GM21723 (cell line): Measurements from ENCODE around the gene TMPRSS15.
"Not testable (repeated sequence)": the region's sequence is repeated elsewhere in the genome, so short reads cannot be mapped to it uniquely, and the experiment has no call there.

Source experiments
- ATAC-seq: cut with Tn5 transposase; IDR thresholded peaks from one replicate; pipeline ENCODE4 v1.9.1; 2021; ENCODE audit warnings: mild to moderate bottlenecking, moderate library complexity; ENCODE audit not compliant: unreplicated experiment

The TMPRSS15 gene

DNA sequence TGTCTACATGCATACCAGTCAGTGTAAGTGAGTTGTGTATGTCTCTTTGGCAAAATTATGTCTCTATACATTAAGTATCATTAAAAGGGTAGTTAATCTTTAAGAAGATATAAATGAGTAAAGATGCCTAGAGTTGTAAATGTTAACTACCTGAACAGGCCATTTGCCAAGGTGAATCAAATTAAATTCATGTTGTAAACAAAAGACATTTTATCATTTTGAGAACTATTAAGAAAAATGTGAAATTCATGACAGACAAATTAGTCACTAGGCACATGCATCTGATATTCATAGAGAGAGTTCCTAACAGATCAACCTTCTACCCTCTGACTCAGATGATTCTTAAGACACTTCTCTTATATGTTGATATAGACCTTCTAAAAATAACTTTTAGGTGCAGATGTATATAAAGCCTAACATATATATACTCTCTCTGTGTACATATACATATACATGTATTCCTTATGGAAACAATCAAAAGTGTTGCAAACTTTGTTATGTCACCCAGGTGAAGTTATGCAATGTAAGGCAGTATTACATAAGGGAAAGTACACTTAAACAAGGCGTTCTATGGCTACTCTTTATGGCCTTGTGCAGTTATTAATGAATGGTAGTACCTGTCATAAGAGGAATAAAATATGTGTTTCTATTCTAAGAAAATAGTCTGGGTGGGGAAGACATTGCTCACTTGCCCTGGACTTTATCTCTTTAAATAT lies at the start of gene TMPRSS15:
Gene TMPRSS15, minus strand, starts transcription at position 51 of the 716 bp plus-strand sequence. CDS start 163 bp downstream, outside the sequence.
- no peak for ATAC-seq

GRCh38 chr21:18451670-18452069 lies 48.1 kb upstream of the TMPRSS15 start:
- no peak for ATAC-seq

- no peak for ATAC-seq
Measured at GRCh38 chr21:18449605-18450550, 46.3 kb upstream of the TMPRSS15 start.

GRCh38 chr21:18443701-18444100 lies 40.1 kb upstream of the TMPRSS15 start:
- no peak for ATAC-seq

- no peak for ATAC-seq
Measured at GRCh38 chr21:18443085-18443484, 39.5 kb upstream of the TMPRSS15 start.

DNA sequence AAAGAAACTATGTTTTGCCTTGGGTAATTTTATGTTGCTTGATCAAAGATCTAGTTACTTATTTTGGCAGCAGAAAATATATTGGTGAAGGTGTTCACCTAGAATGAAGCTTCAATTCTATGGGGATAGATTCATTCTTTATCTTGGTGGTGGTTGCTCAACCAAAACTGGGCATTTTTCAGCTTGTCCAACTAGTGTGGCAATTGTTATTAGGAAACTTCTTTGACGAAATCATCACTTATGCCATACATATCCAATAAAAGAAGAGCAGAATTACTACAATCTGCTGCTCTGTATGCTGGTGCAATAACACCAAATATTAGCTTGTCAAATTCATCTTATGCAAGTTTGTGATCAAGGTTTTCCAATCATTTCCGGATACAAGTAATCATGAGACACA lies 26.8 kb upstream of the TMPRSS15 start:
- ATAC-seq = no peak

- ATAC-seq = no peak
Measured at GRCh38 chr21:18424276-18424675, 20.7 kb upstream of the TMPRSS15 start.

DNA sequence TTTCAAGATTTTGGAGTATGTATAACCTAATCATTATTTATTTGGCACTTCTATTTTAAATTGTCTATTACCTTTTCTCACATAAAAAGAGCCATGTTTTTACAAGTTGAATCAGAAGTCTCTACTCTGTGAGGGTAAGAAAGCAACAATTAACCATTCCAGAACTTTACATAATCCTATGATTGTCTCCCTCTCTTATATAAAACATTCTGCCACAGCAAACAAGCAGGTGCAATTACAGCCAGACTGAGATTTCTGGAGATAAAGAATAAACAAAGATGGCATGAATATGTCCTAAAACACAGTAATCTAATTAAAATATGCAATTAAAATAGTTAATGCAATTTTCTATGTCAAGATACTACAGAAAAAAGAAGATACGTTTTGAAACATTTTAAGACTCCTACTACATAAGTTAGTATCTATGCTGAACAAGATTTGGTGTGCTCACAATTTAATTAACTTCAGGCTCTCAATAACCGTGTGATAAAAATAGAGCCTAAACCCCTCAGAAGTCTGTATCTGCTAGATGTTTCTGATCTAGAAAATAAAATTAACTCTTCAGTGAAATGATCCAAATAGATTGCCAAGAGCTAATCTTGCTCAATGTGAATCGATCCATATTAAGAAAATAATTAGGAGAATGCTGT lies 13.7 kb upstream of the TMPRSS15 start:
- ATAC-seq = no peak

GRCh38 chr21:18411565-18411964 lies 8.0 kb upstream of the TMPRSS15 start:
- ATAC-seq = no peak

DNA sequence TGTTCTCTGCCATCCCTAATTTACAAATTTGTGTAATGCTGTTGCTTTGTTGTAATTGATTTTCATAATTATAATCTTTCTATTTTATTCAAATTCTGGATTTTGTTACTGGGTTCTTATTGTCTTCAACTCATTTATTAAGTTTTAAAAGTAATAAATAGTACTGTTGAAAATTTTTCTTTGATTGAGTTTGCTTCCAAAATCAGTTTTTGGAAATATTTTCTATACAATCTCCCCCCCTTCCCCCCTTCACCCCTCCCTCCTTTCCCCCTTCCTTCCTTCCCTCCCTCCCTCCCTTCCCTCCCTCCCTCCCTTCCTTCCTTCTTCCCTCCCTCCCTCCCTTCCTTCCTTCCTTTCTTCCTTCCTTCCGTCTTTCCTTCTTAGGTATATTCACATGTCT lies 6.0 kb upstream of the TMPRSS15 start:
- ATAC-seq = no peak

- ATAC-seq = no peak
Measured at GRCh38 chr21:18398843-18399242, 4.7 kb downstream of the TMPRSS15 start.

DNA sequence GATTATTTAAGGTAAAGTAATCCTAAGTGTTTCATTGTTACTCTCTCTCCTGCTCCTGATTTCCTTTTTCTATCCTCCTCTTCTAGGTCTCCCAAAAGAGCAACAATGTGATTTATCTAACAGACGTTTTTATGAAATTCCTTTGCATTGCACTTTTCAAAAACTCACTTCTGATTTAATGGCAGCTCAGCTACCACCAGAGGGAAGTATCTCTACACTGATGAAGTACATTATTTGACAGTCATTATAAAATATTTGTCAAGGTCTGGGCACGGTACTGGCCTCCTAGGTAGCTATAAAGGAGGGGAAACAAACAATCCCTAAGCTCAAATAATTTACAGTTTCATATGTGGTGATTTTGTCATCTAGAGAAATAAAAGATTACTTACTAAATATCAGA lies 15.6 kb downstream of the TMPRSS15 start:
- no peak for ATAC-seq

DNA sequence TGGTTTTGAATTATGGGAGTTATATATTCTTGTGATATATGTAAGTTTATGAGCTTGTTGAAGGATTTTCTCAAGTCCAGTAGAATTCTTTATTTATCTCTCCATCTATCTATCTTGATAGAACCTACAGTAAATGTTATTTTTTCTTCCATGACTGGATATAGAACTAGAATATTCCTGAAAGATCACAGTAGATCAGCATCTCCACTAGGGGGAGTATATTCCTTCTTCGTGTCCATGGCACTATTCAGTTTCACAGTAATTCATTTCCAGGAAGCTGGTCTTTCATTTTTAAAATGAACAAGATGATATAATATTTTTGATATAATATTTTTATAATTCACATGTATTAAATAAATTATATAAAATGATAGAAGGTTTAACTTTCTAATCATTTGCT lies 18.8 kb downstream of the TMPRSS15 start:
- ATAC-seq = no peak

DNA sequence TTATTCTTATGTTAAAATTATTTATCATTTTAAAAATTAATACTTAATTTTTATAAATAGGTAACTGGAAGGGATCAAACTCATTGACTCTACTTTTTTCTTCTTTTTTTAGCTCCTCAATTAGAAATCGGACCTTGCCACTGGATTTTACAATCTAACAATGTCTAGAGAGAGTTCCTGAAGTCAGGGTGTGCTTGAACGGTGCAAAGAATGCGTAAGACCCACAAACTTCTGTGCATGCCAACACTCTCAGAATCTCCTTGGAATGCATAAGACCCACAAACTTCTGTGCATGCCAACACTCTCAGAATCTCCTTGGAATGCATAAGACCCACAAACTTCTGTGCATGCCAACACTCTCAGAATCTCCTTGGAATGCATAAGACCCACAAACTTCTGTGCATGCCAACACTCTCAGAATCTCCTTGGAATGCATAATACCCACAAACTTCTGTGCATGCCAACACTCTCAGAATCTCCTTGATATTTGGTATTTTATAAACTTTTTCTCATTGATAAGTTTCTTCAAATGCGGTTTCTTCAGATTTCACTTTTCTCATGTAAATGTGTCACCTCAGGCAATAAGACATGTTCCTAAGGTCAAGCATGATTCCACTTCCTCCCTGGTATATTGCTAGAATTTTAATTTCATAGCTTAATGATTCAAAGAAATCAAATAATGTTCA lies 20.5 kb downstream of the TMPRSS15 start:
- ATAC-seq = not testable (repeated sequence)

DNA sequence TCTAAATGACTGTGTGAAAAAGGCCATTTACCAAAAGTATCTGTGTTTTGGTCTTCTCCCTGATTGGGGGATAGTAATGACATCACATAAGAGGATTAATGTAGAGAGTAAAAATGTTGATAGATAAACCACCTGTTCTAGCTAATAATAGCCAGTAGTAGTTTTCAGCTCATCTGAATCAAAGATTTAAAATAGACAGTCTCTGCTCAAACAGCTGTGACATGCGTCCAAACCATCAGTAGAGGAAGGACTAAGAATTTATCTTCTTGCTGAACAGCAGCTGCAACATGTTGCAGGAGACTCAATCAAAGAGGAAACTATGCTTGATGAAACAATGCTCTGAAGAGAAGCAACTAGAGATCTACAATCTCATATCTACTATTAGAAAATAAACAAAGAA lies 21.4 kb downstream of the TMPRSS15 start:
- ATAC-seq = no peak

- no peak for ATAC-seq
Measured at GRCh38 chr21:18373606-18374005, 30.0 kb downstream of the TMPRSS15 start.

DNA sequence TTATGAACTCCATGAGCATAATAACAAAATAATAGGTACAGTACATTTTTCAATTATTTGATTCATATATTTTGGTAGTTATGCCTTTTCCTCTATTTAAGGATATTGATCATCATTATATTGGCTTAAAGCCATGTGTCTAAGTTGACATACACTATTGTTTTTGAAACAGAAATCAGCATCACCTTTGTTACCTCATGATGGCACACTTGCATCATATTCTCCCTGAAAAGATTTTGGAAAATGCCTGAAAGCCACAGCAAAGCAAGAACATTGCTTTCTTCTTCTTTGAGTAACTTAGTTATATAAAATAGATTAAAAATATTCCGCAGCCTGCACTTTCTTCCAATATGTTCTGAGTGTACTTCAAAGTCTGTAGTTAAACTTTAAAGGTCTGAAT lies 33.3 kb downstream of the TMPRSS15 start:
- no peak for ATAC-seq

- no peak for ATAC-seq
Measured at GRCh38 chr21:18369115-18369514, 34.5 kb downstream of the TMPRSS15 start.

GRCh38 chr21:18368205-18368604 lies 35.4 kb downstream of the TMPRSS15 start:
- ATAC-seq = no peak

DNA sequence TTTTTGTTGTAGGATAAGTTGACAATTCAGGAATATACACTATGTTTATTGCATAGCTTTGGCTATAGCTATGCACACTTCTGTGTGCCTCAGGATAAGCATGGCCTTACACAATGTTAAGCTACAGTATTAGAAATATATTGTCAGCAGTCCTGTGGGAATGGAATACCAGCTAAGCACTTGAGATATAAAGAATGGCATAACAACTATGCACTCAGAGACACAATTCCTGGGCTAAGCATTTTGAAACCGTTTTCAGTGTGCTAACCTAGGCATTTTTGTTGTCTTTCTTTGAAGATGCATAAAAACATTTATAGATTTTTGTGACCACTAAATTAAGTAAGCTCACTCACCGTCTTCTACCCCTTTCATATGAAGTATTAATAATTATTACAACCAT lies 46.8 kb downstream of the TMPRSS15 start:
- no peak for ATAC-seq

GRCh38 chr21:18354947-18355346 lies 48.6 kb downstream of the TMPRSS15 start:
- ATAC-seq = no peak
